Ovary (tissue), 3 donors: ENCODE data around the gene KDM8.
A peak's percentile ranks its signal among the peaks of the same experiment; 100 is the strongest.

Experiments
- CTCF ChIP-seq, 3 donors: fragments of 450-650 bp in 2 of 3; fragments of 200-600 bp in 1 of 3; IDR thresholded peaks; one replicate each; pipeline versions ENCODE4 v1.5.1 to v1.8.0; 2016 to 2022; ENCODE audit warnings: antibody characterized with exemption in 3 of 3, mild to moderate bottlenecking in 1 of 3
- EP300 ChIP-seq: sonication (generic); formaldehyde crosslinking; IDR thresholded peaks from one replicate; pipeline ENCODE4 v1.6.1; 2017; ENCODE audit warnings: antibody characterized with exemption
- POLR2A ChIP-seq: fragments of 450-650 bp; IDR thresholded peaks from one replicate; pipeline ENCODE4 v1.6.1; 2017; ENCODE audit warnings: antibody characterized with exemption, mild to moderate bottlenecking, moderate library complexity
- donor health status: DM: no; HTN: no; CAD: no.

GRCh38 chr16:27154705-27155521, 48.4 kb upstream of the KDM8 start:
- TF ChIP-seq POLR2A (no peak), CTCF (IDR thresholded peaks at IDR 0.05) (peak; percentile 58 to 66 (median 64)), EP300 (no peak)
